IPS-18c (cell line): Measurements from ENCODE around the gene STX18.

Experiments used
- H3K4me3 ChIP-seq: 2 replicates; pipeline ENCODE4 v1.7.0; 2013; ENCODE audit warnings: low read depth, mild to moderate bottlenecking, low read length, moderate library complexity; ENCODE audit not compliant: insufficient read depth
- H3K9me3 ChIP-seq: one replicate; pipeline ENCODE4 v1.6.1; 2013; ENCODE audit warnings: mild to moderate bottlenecking, low read length, moderate library complexity; ENCODE audit not compliant: control insufficient read depth, insufficient read depth

The STX18 gene

DNA sequence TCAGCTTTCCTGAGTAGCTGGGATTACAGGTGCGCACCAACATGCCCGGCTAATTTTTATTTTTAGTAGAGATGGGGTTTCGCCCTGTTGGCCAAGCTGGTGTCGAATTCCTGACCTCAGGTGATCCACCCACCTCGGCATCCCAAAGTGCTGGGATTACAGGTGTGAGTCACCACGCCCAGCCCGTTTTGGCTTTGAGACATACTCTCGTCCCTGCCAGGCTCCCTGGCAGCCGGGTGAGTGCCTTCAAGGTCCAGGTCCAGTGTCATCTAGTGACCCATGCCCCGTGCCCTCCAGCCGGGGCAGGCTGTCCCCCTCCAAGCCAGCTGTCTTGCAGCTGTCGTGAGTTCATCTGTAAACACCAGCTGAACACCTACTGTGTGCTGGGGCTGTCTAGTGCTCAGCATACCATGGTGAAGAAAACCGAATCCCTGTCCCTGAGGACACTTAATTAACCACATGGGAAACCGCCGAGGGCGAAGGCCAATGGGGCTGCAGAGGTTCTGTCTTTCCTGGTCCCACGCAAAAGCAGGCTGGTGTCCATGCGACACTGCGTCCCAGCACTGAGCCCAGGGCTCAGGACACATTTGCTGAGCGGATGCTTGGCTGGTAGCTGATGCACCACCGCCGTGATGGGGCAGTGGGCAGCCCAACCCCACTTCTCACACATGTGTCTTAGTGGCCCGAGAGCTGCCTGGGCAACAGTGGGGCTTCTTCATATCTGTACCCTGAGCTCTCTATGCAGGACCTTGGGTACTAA, 133.1 kb downstream of the STX18 start:
- no peak overlapping the region for H3K4me3 ChIP-seq

DNA sequence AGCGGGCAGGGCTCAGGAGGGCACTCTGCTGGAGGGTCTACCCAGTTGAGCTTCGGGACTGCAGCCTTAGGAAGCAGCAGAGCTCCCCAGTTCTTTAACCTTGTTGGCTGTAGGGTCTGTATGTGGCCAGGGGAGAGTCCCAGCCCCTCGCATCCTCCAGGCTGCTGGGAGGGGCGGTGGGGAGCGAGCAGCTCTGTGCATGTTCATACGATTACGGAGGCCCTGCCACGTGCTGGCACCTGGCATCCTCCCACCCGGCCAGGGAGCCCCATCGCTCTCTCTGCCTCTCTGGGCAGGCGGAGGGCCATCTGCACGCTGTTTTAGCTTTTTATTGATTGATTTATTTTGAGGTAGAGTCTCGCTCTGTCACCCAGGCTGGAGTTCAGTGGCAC, 133.7 kb downstream of the STX18 start:
- Histone ChIP-seq H3K4me3 (no peak overlapping the region), H3K9me3 (no peaks in the 10 kb centered on the region)

More for the DNA sequence above, 133.1 kb downstream of the STX18 start:
- no peaks in the 10 kb centered on the region for H3K9me3 ChIP-seq

DNA sequence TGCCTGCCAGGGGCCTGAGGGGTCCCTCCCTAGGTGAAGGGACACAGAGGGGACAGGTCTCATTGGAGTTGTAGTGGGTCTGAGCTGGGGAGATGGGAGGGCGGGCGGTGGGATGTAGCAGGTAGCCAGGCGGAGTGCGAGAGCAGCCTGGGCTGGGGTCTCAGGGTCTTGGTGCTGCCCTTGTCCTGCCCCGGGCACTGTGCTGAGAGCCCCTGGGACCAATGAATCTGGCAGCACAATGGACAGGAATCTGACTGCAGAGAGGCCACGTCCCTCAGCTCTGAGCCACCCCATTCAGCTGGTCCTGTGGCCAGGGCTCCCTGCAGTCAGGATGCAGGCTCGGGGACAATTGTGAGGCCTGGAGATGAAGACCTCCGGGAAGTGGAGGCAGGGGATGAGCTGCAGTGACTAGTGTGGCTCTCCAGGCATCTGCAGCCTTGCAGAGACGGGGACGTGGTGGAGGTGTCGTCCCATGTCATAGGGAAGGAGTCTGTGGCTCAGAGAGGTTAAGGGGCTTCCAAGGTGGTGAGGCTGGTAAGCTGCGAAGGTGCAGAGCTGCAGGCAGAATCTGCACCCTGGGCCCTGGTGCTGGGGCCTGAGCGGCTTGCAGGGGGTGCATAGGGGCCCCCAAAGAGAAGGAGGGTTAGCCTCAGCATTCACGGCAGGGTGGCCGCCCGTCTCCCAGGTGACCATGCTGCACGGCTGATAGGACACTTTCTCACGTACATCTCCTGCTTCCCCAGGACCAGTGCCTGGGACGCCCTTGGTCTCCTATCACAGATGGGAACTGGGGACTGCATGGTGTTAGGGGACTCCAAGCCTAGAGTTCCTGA, 134.3 kb downstream of the STX18 start:
- Histone ChIP-seq H3K9me3 (no peaks in the 10 kb centered on the region), H3K4me3 (no peak overlapping the region)

DNA sequence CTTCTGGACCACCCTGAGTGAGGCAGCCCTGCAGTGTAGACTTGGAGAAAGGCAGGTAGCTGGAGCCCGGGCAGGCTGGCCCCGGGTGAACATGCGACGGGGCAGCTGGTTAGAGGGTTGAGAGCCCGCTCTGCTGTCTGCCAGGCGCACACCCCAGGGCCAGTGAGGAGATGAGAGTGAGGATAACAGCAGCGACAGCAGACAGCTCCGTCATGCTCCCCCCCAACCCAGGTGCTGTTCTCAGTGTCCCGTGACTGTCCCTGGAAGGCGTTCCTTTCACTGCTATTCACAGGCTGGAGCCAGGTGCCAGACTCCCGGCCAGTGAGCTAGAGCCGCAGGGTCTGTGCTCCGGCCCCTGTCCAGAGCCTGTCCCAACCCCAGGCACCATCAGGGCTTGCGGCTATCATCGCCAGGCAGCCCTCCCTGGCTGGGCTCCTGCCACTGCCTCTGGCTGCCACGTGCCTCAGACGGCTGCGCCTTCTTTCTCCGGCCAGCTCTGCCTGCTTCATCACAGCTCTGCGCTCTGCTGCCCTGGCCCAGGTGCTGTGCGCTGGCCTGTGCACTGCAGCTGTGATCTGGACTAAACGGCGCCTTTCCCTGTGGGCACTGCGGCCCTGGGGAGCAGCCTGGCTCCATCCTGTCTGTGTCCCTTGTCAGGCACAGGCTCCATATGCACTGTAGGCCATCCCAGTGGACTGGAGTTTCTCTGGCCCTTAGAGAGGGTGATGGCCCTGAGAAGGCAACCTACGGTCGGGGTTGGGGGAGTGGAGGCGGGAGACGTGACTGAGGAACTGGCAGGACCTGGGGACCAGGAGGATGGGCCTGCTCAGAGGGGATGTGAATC, 135.2 kb downstream of the STX18 start:
- H3K4me3 ChIP-seq: no peak overlapping the region
- no peaks in the 10 kb centered on the region for H3K9me3 ChIP-seq

DNA sequence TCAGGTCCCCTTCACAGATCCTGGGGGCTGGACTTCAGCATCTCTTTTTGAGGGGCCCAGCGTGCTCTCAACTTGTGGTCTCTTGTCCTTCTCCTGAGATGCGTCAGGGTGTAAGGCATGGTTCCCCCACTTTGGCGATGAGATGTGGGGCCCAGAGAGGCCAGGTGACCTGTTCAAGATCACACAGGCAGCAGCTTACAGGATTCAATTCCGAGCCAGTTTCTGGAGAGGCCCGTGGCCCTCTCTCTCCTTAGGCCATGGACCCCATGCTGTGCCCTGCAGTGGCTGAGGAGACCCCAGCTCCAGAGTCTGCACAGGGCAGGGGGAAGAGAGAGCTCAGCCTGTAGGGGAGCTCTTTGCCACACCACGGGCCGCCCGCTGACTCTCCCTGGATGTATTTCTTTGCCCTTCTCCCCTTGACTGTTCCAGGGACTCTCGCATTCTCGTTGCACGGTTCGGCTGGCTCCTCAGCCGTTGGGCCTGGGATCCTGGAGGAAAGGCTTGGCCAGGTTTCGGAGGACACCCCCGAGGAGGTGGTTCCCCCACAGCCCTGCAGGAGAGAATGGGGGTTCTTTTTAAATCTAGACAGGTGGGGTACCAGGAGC, 136.4 kb downstream of the STX18 start:
- no peaks in the 10 kb centered on the region for H3K9me3 ChIP-seq
- H3K4me3 ChIP-seq: no peak overlapping the region

DNA sequence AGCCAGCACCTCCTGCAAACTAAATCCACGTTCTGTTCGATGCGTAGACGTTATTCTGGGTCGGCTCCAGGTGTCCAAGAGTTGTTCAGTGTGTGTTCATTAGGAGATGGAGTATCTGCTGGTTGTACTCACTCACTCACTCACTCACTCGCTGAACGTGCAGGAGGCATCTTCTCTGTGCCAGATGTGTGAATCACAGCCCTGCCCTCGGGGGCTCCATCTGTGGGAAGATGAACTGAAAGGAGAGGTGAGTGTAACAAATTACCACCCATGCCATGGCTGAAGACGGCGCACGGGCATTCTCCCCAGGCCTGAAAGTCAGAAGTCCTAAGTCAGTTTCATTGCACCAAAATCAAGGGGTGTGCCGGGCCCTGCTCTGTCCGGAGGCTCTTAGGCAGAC, 138.9 kb downstream of the STX18 start:
- no peaks in the 10 kb centered on the region for H3K9me3 ChIP-seq

DNA sequence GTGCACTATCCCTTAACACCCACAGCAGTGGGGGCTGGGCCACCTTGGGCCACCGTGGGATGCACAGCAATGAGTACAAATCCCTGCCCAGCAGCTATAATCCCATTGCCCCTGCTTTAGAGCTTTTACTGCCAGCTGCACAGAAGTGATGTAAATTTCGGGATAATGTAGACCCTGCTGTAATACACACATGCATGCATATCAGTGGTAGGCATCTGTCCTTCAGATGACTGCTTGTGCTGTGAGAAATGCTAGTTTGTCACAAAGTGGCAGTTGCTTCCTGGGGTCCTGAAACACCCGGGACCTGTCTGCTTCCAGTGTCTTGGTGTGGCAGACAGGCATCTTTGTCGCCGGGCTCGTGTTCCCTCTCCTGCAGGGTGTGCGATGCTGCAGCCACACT, 140.8 kb downstream of the STX18 start:
- H3K4me3 ChIP-seq: no peak overlapping the region
- H3K9me3 ChIP-seq: no peaks in the 10 kb centered on the region

More for the DNA sequence above, 138.9 kb downstream of the STX18 start:
- no peak overlapping the region for H3K4me3 ChIP-seq

DNA sequence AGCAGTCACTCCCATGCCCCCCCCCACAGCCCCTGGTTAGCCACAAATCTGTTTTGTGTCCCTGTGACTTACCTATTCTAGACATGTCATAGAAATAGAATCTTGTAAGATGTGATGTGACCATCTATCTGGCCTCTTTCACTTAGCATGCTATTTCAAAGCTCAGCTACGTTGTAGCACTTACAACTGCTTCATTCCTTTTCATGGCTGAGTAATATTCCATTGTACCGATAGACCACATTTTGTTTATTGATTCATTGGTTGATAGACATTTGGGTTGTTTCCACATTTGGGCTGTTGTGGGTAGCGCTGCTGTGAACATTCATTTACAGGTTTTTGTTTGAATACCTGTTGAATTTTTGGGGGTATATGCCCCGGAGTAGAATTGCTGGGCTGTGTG, 143.4 kb downstream of the STX18 start:
- no peak overlapping the region for H3K4me3 ChIP-seq
- H3K9me3 ChIP-seq: peaks cover 3% of the 10 kb centered on the region

DNA sequence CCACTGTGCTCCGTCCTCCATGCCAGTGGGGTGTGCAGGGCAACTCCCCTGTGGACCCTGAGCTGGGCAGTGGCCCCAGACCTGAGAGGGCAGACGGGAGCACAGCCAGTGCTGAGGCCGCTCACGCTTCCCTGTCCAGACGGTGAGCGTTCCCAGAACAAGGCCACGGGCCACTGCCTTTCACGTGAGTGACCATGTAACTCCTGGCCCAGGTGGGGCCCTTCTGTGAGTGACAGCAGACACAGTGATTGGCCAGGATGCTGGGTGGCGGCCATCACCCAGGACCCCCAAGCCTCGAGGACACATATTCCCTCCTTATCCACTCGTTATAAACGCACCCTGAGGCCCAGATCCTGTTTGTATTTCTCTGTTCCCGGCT, 144.4 kb downstream of the STX18 start:
- H3K9me3 ChIP-seq: peaks cover 3% of the 10 kb centered on the region
- no peak overlapping the region for H3K4me3 ChIP-seq

DNA sequence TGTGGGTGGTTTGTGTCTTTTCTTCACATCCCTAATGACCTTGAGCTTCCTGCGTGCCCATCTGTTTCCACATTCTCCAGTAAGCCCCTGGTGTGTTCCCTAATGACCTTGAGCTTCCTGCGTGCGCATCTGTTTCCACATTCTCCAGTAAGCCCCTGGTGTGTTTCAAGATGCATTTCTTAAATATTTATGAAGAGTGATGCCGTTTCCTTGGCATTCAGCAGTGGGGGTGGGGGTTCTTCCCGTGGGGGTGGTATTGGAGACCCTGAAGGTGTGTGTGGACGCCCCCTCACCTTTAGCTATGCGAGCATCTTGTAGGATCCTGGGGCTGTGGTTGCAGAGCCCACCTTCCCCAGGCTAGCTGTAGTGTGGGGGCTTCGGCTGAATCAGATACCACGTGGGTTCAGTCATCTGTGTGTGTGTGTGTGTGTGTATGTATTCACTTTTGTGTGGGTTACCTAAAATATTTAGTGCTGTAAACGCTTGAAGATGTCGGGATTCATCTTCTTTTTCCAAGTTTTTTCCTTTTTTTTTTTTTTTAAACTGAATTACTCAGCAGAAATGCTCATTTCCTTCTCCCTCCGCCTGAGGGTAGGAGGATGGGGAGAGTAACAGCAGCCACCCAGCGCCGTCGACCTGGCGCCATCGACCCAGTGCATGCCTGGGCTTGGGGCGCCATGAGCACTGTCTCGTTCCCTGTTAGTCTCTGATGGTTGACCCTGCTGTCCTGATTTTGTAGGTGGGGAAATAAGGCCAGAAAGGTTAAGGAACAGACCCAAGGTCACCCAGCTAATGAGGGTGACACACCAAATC, 145.0 kb downstream of the STX18 start:
- Histone ChIP-seq H3K4me3 (no peak overlapping the region), H3K9me3 (peaks cover 3% of the 10 kb centered on the region)

DNA sequence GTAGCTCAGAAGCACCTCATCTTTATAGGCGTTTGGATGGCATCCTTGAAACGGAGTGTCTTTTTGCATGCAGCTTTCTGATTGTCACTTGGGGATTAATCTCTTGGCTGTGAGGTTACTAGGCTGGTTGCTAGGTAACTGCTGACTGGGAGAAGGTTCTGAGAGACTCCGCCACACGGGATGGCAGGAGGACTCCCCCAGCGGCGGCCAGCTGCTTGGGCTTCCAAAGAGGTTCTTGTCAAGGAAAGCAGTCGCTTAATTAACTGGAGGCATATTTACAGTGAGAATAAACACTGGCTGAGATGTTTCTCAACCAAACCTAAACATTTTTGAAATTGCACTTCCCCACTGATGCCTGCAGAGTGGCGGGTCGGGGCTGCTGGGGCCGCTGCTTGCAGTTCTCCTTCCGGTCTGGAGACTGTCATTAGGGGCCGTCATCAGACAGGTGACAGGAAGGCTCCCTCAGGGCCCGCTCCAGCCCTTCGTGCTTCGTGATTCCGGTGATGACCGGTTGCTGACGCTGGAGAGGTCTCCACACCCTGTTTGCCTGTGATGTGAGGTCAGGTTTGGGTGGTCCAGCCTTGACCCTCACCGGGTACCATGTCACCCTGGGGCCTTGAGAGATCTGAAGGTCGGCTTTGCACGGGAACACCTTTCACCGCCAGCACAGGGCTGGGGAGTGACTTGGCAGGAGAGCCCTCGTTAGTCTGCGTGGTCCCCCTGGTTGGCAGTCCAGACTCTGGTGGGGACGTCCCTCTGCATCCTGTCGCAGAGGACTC, 145.8 kb downstream of the STX18 start:
- H3K9me3 ChIP-seq: peaks cover 3% of the 10 kb centered on the region
- H3K4me3 ChIP-seq: no peak overlapping the region

DNA sequence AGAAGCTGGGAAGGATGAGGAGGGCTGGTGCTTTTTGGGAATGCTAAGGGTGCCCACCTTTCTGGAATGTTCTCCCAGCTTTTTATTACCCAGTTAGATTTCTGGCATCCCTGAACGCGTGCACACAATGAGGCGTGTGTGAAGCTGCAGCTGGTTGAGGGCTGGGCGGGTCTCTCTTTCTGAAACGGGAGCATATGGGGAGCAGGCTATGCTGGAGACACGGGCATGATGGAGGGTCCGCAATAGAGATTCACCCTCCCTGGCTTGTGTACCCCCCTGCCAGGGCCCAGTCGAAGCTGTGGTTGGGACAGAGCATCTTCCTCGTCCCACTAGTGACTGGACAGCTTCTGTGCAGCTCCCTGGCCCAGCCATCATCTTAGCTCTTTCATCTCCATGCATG, 146.5 kb downstream of the STX18 start:
- Histone ChIP-seq H3K4me3 (no peak overlapping the region), H3K9me3 (peaks cover 3% of the 10 kb centered on the region)

DNA sequence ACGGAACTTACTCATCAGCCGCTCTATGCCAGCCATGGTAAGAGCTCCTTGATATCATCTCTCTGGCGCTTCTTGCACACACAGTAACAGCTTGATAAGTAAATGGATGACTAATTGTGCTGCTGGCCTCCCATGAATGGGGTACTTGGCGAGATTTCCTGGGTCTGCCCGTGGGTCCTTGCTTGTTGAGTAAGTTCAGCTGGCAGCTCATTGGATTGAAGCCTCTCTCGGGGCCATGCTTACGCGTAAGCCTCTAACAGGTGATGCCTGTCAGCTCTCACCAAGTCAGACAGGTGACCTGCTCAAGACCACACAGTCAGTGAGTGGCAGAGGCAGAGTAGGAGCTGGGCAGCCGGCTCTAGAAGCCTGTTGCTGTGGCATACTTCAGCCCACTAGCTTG, 147.2 kb downstream of the STX18 start:
- H3K9me3 ChIP-seq: peaks cover 3% of the 10 kb centered on the region
- no peak overlapping the region for H3K4me3 ChIP-seq

DNA sequence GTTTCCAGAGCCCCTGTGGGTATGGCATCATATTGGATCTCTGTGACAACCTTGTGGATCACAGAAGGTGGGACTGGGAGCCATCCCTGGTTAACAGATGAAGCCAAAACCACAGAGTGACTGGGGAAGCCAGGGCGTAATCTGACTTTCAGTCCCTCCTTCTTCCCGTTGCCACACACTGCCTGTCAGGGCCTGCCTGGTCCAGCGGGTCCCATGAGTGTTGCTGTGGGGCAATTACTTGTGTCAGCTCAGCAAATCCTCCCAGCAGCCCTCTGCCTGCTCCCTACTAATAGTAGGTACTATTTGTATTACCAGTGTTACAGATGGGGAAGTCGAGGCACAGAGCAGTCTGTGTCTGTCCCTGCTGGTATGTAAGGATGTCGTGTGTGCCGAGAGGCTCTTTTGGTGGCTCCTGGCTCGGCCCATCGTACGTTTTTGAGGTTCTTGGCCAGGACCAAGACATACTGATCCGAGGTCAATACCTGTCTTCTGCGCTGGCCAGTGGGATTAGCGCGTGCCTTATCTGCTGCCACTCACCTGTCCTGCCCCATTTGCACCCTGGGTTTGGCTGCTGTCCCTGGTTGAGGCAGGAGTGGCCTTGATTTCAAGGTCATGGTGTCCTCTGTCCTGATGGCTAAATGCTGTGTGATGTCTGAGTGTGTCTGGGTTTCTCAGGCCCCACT, 149.2 kb downstream of the STX18 start:
- H3K4me3 ChIP-seq: no peak overlapping the region
- peaks cover 3% of the 10 kb centered on the region for H3K9me3 ChIP-seq

DNA sequence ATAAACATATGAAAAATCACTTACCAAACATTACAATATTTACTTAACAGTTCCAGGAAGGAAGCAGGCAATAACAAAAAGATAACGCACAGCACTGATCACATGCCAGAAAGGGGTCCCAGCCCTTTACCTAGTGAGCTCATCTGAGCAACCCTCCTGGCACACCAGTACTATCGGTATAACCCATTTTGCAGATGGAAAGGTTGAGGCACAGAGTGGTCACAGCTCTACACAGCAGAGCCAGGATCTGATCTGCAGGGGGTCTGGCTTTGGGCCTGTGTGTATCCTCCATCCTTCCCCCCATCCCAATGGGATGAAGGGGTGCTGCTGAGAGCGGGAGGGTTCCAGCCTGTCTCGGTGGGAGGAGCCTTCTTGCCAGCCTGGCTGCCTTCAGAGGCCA, 150.0 kb downstream of the STX18 start:
- Histone ChIP-seq H3K4me3 (no peak overlapping the region), H3K9me3 (peaks cover 3% of the 10 kb centered on the region)
